GM12878 (cell line): ENCODE data around the gene GALNT15. TPM values are rescaled to one million over a fixed set of nuclear protein-coding genes. Genes with fewer than 3 reads are reported as not detected.

ENCODE experiments used
- BCL3 ChIP-seq: IDR thresholded peaks from 2 replicates; pipeline ENCODE4 v1.6.1; 2011; ENCODE audit warnings: borderline replicate concordance, low read depth, mild to moderate bottlenecking, moderate library complexity, low read length; ENCODE audit not compliant: insufficient read depth, poor library complexity, severe bottlenecking
- BRCA1 ChIP-seq: IDR thresholded peaks from 2 replicates; pipeline ENCODE4 v1.6.1; 2011; ENCODE audit warnings: low read depth, low read length, improper control_type of control experiment
- CREB1 ChIP-seq: IDR thresholded peaks from 2 replicates; pipeline ENCODE4 v1.6.1; 2012; ENCODE audit warnings: low read depth, mild to moderate bottlenecking, inconsistent platforms
- CREM ChIP-seq: IDR thresholded peaks from 2 replicates; pipeline ENCODE4 v1.6.1; 2014; ENCODE audit warnings: antibody characterized with exemption, low read depth
- DPF2 ChIP-seq: fragments of 450-650 bp; IDR thresholded peaks from 2 replicates; pipeline ENCODE4 v1.6.1; 2017; ENCODE audit warnings: mild to moderate bottlenecking
- EGR1 ChIP-seq, 2 experiments: IDR thresholded peaks; 1 replicate in 1 of 2; 2 replicates in 1 of 2; pipeline ENCODE4 v1.6.1; 2011 to 2012; ENCODE audit warnings: low read depth in 2 of 2, low read length in 2 of 2, borderline replicate concordance in 1 of 2, mild to moderate bottlenecking in 1 of 2, moderate library complexity in 1 of 2
- PAX5 ChIP-seq: IDR thresholded peaks from 2 replicates; pipeline ENCODE4 v1.6.1; 2011; ENCODE audit warnings: low read depth, low read length, borderline replicate concordance
- POLR2A ChIP-seq: IDR thresholded peaks from 2 replicates; pipeline ENCODE4 v1.6.1; 2011; ENCODE audit warnings: low read depth, mild to moderate bottlenecking, low read length
- POLR2AphosphoS5 ChIP-seq: IDR thresholded peaks from 2 replicates; pipeline ENCODE4 v1.6.1; 2011; ENCODE audit warnings: mild to moderate bottlenecking, low read length, inconsistent platforms
- RAD21 ChIP-seq: IDR thresholded peaks from 2 replicates; pipeline ENCODE4 v1.6.1; 2011; ENCODE audit warnings: mild to moderate bottlenecking, low read depth, low read length, moderate library complexity; ENCODE audit not compliant: insufficient read depth
- RB1 ChIP-seq: fragments of 450-650 bp; formaldehyde crosslinking; IDR thresholded peaks from 2 replicates; pipeline ENCODE4 v1.6.1; 2017; ENCODE audit warnings: mild to moderate bottlenecking, borderline replicate concordance
- SMARCA5 ChIP-seq: fragments of 450-650 bp; IDR thresholded peaks from 2 replicates; pipeline ENCODE4 v1.6.1; 2017; ENCODE audit warnings: mild to moderate bottlenecking
- SMC3 ChIP-seq: IDR thresholded peaks from 2 replicates; pipeline ENCODE4 v1.6.1; 2011; ENCODE audit warnings: low read length, improper control_type of control experiment, borderline replicate concordance
- WRNIP1 ChIP-seq: IDR thresholded peaks from 2 replicates; pipeline ENCODE4 v1.6.1; 2011; ENCODE audit warnings: low read depth, low read length, improper control_type of control experiment, borderline replicate concordance
- YY1 ChIP-seq: IDR thresholded peaks from 2 replicates; pipeline ENCODE4 v1.6.1; 2011; ENCODE audit warnings: low read depth, mild to moderate bottlenecking, low read length
- ZNF207 ChIP-seq: fragments of 450-650 bp; IDR thresholded peaks from 2 replicates; pipeline ENCODE4 v1.6.1; 2014; ENCODE audit warnings: antibody characterized with exemption, mild to moderate bottlenecking, borderline replicate concordance
- ZNF687 ChIP-seq: fragments of 450-650 bp; IDR thresholded peaks from 2 replicates; pipeline ENCODE4 v1.6.1; 2017; ENCODE audit warnings: mild to moderate bottlenecking, moderate library complexity
- ZZZ3 ChIP-seq: IDR thresholded peaks from 2 replicates; pipeline ENCODE4 v1.6.1; 2011; ENCODE audit warnings: low read depth; ENCODE audit not compliant: control insufficient read depth, insufficient read length
- polyA plus RNA-seq, 11 experiments: library from polyadenylated mRNA; depleted of rRNA in 4 of 11; unstranded in 6 of 11; stranded (reverse) in 5 of 11; fragments of >200 nt; fragmentation: Nextera tagmentation in 4 of 11; fragmentation: Illumina TruSeq in 1 of 11; extraction: Ambion mirVana in 4 of 11; extraction: Trizol in 1 of 11; gene quantifications; 1 replicate in 1 of 11; 2 replicates in 10 of 11; pipeline versions ENCODE4 v1.2.1 to v1.2.3, GENCODE V29; 2011 to 2016; ENCODE audit warnings: inconsistent platforms in 2 of 11, missing spikeins in 2 of 11, low read depth in 1 of 11
- total RNA-seq, 4 experiments: library from RNA; depleted of rRNA in 3 of 4; stranded (reverse); fragments of >200 nt in 3 of 4; fragmentation: Illumina TruSeq in 1 of 4; extraction: Trizol in 1 of 4; gene quantifications; 2 replicates each; pipeline versions ENCODE4 v1.2.1 to v1.2.3, GENCODE V29; 2013 to 2021
- TF ChIP-seq, protein P1 (sequence below): fragments of 450-650 bp; formaldehyde crosslinking; IDR thresholded peaks from 2 replicates; pipeline ENCODE4 v1.4.0; 2022; ENCODE audit warnings: mild to moderate bottlenecking, moderate library complexity

The GALNT15 gene
- total and polyA plus RNA-seq, 10 of the 15 experiments (the other 5 are each of a cell fraction or from before 2014, with no cell fraction given) = 0.03 to 0.05 TPM; not detected in 8

GRCh38 chr3:16177962-16178627, 3.6 kb downstream of the GALNT15 start (continued):
- TF ChIP-seq ZNF207 (no peak), SMARCA5 (no peak), ZZZ3 (no peak), CREB1 (no peak), PAX5 (no peak), POLR2A (no peak), BCL3 (no peak), SMC3 (peak; percentile 98), ZNF687 (no peak), POLR2AphosphoS5 (no peak), EGR1 (IDR thresholded peaks at IDR 0.05; ENCODE audit: borderline replicate concordance in 1 of 2, low read depth in 2 of 2, low read length in 2 of 2) (no peak), CREM (no peak), RAD21 (peak; percentile 95), WRNIP1 (no peak), YY1 (peak; percentile 84), RB1 (no peak), DPF2 (0 out of 2 replicates have a peak, but pooled peaks have one; percentile 16), BRCA1 (no peak)
- TF ChIP-seq, protein P1, sequence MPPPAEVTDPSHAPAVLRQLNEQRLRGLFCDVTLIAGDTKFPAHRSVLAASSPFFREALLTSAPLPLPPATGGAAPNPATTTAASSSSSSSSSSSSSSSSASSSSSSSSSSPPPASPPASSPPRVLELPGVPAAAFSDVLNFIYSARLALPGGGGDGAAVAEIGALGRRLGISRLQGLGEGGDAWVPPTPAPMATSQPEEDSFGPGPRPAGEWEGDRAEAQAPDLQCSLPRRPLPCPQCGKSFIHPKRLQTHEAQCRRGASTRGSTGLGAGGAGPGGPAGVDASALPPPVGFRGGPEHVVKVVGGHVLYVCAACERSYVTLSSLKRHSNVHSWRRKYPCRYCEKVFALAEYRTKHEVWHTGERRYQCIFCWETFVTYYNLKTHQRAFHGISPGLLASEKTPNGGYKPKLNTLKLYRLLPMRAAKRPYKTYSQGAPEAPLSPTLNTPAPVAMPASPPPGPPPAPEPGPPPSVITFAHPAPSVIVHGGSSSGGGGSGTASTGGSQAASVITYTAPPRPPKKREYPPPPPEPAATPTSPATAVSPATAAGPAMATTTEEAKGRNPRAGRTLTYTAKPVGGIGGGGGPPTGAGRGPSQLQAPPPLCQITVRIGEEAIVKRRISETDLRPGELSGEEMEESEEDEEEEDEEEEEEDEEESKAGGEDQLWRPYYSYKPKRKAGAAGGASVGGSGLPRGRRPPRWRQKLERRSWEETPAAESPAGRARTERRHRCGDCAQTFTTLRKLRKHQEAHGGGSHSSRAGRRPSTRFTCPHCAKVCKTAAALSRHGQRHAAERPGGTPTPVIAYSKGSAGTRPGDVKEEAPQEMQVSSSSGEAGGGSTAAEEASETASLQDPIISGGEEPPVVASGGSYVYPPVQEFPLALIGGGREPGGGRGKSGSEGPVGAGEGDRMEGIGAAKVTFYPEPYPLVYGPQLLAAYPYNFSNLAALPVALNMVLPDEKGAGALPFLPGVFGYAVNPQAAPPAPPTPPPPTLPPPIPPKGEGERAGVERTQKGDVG (CRISPR knock-in tag) = no peak
